Type B pancreatic cell (in vitro differentiated cells): ENCODE measurements around the gene SGIP1. TPM values are rescaled to one million over a fixed set of nuclear protein-coding genes. Genes with fewer than 3 reads are reported as not detected.

Experiments used
- DNase-seq: peaks from one replicate; pipeline ENCODE4 v3.0.0; 2021; ENCODE audit warnings: mixed read lengths; ENCODE audit not compliant: unreplicated experiment; ENCODE audit errors: extremely low spot score
- H3K27ac Mint-ChIP-seq: 2 replicates; pipeline ENCODE4 v1.8.0; 2021; ENCODE audit warnings: mild to moderate bottlenecking, mixed read lengths
- H3K27me3 Mint-ChIP-seq: 2 replicates; pipeline ENCODE4 v1.8.0; 2021; ENCODE audit warnings: mixed read lengths
- H3K36me3 Mint-ChIP-seq: 2 replicates; pipeline ENCODE4 v1.8.0; 2021; ENCODE audit warnings: mixed read lengths
- H3K4me1 Mint-ChIP-seq: one replicate; pipeline ENCODE4 v1.8.0; 2021; ENCODE audit warnings: mixed read lengths; ENCODE audit not compliant: unreplicated experiment
- H3K4me3 Mint-ChIP-seq: 2 replicates; pipeline ENCODE4 v1.8.0; 2021; ENCODE audit warnings: mild to moderate bottlenecking, mixed read lengths
- H3K9me3 Mint-ChIP-seq: 2 replicates; pipeline ENCODE4 v1.8.0; 2021; ENCODE audit warnings: mixed read lengths
- total RNA-seq: library from RNA; stranded (reverse); gene quantifications from 2 replicates; pipeline ENCODE4 v1.2.1, GENCODE V29; 2021; ENCODE audit warnings: low replicate concordance
- TF ChIP-seq, protein P1 (sequence below): fragments of 200-600 bp; sonication (generic); conservative IDR thresholded peaks from 2 replicates; pipeline ENCODE4 v1.5.0; 2021; ENCODE audit warnings: antibody characterized with exemption, mild to moderate bottlenecking

SGIP1 gene
- total RNA-seq, 1 donor from 2014 or later, result 3.4 TPM

DNA sequence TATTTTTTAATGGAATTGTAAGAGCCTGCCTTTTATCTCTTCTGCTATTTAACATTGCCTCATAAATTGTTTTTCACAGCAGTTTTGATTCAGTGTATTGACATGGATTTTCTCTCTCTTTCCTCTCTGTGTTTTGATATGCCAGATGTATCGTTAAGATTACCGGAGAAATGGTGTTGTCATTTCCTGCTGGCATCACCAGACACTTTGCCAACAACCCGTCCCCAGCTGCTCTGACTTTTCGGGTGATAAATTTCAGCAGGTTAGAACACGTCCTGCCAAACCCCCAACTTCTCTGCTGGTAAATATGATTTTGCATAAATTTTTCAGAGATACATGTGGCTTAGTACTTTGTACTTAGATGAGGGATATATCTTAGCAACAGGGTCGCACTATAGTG, 195.2 kb downstream of the SGIP1 start:
- TF ChIP-seq, protein P1, sequence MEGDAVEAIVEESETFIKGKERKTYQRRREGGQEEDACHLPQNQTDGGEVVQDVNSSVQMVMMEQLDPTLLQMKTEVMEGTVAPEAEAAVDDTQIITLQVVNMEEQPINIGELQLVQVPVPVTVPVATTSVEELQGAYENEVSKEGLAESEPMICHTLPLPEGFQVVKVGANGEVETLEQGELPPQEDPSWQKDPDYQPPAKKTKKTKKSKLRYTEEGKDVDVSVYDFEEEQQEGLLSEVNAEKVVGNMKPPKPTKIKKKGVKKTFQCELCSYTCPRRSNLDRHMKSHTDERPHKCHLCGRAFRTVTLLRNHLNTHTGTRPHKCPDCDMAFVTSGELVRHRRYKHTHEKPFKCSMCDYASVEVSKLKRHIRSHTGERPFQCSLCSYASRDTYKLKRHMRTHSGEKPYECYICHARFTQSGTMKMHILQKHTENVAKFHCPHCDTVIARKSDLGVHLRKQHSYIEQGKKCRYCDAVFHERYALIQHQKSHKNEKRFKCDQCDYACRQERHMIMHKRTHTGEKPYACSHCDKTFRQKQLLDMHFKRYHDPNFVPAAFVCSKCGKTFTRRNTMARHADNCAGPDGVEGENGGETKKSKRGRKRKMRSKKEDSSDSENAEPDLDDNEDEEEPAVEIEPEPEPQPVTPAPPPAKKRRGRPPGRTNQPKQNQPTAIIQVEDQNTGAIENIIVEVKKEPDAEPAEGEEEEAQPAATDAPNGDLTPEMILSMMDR, result no peak
- no peaks in the 10 kb centered on the region for H3K36me3 Mint-ChIP-seq
- H3K4me1 Mint-ChIP-seq, result no peaks in the 10 kb centered on the region
- H3K4me3 Mint-ChIP-seq, result no peak overlapping the region
- DNase-seq, result no peak
- peaks cover 19% of the 10 kb centered on the region for H3K27me3 Mint-ChIP-seq
- no peak overlapping the region for H3K27ac Mint-ChIP-seq
- no peaks in the 10 kb centered on the region for H3K9me3 Mint-ChIP-seq

DNA sequence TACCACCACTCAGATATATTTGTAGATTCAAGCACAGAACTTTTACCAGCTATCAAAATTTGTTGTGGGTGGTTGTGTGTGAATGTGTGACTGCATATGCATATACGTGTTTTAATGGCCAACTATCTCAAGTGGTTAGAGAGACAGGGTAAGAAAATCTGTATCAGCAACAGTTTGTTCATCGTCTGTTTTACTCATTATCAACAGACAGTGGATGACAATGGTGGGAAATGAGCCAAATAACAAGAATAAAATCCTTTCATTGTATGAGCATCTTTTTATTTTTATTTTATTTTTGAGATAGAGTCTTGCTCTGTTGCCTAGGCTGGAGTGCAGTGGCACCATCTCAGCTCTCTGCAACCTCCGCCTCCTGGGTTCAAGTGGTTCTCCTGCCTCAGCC, 195.6 kb downstream of the SGIP1 start:
- Mint-ChIP-seq H3K4me1 (no peaks in the 10 kb centered on the region), H3K27ac (no peak overlapping the region), H3K36me3 (no peaks in the 10 kb centered on the region), H3K27me3 (peaks cover 18% of the 10 kb centered on the region), H3K9me3 (no peaks in the 10 kb centered on the region), H3K4me3 (no peak overlapping the region)
- no peak for DNase-seq
- TF ChIP-seq, protein P1, result no peak

DNA sequence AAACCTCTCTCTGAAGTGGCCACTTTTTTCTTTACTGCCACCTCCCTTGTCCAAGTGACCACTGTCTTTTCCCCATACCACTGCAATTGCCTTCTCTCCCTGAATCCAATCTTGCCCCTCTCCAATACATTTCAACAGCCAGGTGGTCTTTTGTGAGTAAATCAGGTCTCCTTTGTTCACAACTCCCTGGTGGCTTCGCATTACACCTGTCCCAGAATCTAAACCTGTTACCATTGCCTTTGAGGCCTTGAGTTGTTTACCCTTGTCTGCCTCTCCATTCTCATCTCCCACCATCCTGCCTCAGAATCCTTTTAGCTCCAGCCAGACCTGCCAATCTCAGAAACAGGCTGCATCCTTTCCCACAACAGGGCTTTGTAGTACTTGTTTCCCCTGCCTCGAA, 196.5 kb downstream of the SGIP1 start:
- no peaks in the 10 kb centered on the region for H3K36me3 Mint-ChIP-seq

GRCh38 chr1:66731170-66731865, 197.4 kb downstream of the SGIP1 start:
- Mint-ChIP-seq H3K36me3 (no peaks in the 10 kb centered on the region), H3K9me3 (no peaks in the 10 kb centered on the region), H3K4me1 (no peaks in the 10 kb centered on the region), H3K27me3 (peaks cover 8% of the 10 kb centered on the region), H3K4me3 (no peak overlapping the region), H3K27ac (no peak overlapping the region)
- DNase-seq, result no peak
- TF ChIP-seq, protein P1, result no peak

More for the DNA sequence above, 196.5 kb downstream of the SGIP1 start:
- TF ChIP-seq, protein P1, result no peak
- Mint-ChIP-seq H3K4me1 (no peaks in the 10 kb centered on the region), H3K27me3 (peaks cover 15% of the 10 kb centered on the region), H3K4me3 (no peak overlapping the region), H3K27ac (no peak overlapping the region), H3K9me3 (no peaks in the 10 kb centered on the region)
- DNase-seq, result no peak

DNA sequence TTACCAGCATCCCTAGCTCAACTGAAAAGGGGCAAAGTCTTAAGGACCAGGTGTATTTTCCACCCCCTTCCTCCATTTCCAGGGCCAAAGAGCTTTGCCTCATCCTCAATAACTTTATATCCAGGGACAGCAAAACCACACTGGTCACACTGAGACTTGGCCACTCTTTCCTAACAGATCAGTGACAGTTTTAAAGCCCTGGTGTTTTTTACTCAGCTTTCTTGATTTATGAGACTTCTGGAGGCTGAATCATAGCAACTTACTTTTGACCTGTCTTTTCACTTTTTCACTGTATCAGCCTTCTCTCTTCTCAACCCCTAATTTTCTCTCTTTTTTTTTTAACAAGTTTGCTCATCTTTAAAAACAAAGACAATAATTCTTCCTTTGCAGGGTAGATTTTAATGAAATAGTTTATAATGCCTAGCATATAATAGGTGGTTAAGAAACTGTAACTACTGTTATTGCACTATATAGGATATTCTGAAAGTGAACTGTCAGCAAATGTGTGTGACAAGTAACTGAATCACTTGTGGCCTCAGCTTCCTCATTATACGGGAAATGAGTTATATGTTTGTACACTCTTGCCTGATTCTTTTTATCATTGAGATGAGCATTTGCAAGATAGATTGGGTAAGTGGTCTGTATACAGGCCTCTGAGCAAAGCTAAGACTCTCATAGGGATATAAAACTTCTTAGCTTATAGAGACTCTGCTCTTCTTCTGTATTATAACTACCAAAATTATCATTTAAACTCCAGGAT, 198.6 kb downstream of the SGIP1 start:
- H3K27me3 Mint-ChIP-seq, result peaks cover 2% of the 10 kb centered on the region
- H3K4me1 Mint-ChIP-seq, result no peaks in the 10 kb centered on the region
- H3K36me3 Mint-ChIP-seq, result no peaks in the 10 kb centered on the region
- H3K4me3 Mint-ChIP-seq, result no peak overlapping the region
- H3K27ac Mint-ChIP-seq, result no peak overlapping the region
- DNase-seq, result no peak
- TF ChIP-seq, protein P1, result no peak
- no peaks in the 10 kb centered on the region for H3K9me3 Mint-ChIP-seq
